Measurements from ENCODE around the gene SAV1. TPM values are rescaled to one million over a fixed set of nuclear protein-coding genes. Genes with fewer than 3 reads are reported as not detected.

SAV1 gene
- total RNA-seq, 4 donors from 2014 or later, result 34.8 to 48.7 (median 42.5) TPM

DNA sequence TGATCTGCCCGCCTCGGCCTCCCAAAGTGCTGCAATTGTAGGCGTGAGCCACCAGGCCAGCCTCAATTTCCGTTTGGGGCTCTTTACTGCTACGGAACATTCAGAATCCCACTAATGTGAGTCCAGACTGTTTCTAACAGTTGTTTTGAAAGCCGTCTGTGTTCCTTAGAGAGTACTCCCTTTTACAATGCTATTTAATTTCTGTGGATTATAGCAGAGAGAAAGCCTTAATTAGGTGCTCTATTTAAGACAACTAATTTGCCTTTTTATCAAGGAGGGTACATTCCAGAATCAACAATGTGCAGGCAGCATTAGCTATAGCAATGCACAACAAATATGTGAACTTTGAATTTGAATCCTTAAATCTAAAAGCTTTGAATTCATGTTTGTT, 2.8 kb upstream of the SAV1 start:
- Histone ChIP-seq H3K9me3 (no peaks in the 10 kb centered on the region), H3K4me3 (no peak overlapping the region), H3K27ac (no peak overlapping the region), H3K27me3 (no peaks in the 10 kb centered on the region), H3K4me1 (peaks cover 0 to 15% (median 0%) of the 10 kb centered on the region in 3 donors), H3K36me3 (no peaks in the 10 kb centered on the region)
- 90 to 94% methylated on average over 4 to 5 of the region's 6 CpGs for WGBS, 2 donors (ENCODE audit: low coverage in 1 of 2)
- TF ChIP-seq EP300 (IDR thresholded peaks at IDR 0.05) (no peak), POLR2AphosphoS5 (IDR thresholded peaks at IDR 0.05) (no peak), POLR2A (IDR thresholded peaks at IDR 0.05) (no peak)
- TF ChIP-seq, protein P1, sequence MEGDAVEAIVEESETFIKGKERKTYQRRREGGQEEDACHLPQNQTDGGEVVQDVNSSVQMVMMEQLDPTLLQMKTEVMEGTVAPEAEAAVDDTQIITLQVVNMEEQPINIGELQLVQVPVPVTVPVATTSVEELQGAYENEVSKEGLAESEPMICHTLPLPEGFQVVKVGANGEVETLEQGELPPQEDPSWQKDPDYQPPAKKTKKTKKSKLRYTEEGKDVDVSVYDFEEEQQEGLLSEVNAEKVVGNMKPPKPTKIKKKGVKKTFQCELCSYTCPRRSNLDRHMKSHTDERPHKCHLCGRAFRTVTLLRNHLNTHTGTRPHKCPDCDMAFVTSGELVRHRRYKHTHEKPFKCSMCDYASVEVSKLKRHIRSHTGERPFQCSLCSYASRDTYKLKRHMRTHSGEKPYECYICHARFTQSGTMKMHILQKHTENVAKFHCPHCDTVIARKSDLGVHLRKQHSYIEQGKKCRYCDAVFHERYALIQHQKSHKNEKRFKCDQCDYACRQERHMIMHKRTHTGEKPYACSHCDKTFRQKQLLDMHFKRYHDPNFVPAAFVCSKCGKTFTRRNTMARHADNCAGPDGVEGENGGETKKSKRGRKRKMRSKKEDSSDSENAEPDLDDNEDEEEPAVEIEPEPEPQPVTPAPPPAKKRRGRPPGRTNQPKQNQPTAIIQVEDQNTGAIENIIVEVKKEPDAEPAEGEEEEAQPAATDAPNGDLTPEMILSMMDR (IDR thresholded peaks at IDR 0.05), result no peak
- no peak for ATAC-seq

DNA sequence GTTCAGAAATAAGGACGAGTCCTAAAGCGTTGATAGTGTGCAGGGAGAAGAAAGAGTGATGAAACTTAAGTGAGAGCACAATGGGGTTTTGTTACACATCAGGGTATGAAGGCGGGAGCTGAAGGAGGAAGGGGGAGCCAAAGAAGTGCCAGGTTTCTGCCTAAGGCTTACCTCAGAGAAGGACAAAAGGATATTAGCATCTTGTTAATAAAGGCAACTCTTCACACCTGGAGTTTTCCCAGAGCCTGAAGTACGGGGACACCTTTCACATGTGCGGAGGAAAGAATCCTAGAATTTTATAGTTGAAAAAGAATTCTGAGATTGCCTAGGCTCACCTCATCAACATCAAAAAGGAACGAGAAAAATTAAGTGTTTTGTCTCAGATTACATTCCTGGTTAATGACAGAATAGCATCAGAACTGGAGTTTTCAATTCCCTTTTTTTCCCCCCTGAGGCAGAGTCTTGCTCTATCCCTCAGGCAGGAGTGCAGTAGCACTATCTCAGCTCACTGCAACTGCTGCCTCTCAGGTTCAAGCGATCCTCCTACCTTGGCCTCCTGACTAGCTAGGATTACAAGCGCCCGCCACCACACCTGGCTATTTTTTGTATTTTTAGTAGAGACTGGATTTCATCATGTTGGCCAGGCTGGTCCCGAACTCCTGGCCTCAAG, 2.2 kb upstream of the SAV1 start:
- H3K9me3 ChIP-seq, result no peaks in the 10 kb centered on the region
- H3K4me3 ChIP-seq, result no peak overlapping the region
- no peaks in the 10 kb centered on the region for H3K36me3 ChIP-seq
- no peaks in the 10 kb centered on the region for H3K27me3 ChIP-seq
- TF ChIP-seq, protein P1 (IDR thresholded peaks at IDR 0.05), result no peak
- TF ChIP-seq POLR2AphosphoS5 (IDR thresholded peaks at IDR 0.05) (no peak), POLR2A (IDR thresholded peaks at IDR 0.05) (no peak), EP300 (IDR thresholded peaks at IDR 0.05) (no peak)
- no peak for ATAC-seq
- 81 to 83% methylated on average over 7 of the region's 10 CpGs for WGBS, 2 donors (ENCODE audit: low coverage in 1 of 2)
- peaks cover 0 to 20% (median 0%) of the 10 kb centered on the region in 3 donors for H3K4me1 ChIP-seq
- H3K27ac ChIP-seq, result no peak overlapping the region

DNA sequence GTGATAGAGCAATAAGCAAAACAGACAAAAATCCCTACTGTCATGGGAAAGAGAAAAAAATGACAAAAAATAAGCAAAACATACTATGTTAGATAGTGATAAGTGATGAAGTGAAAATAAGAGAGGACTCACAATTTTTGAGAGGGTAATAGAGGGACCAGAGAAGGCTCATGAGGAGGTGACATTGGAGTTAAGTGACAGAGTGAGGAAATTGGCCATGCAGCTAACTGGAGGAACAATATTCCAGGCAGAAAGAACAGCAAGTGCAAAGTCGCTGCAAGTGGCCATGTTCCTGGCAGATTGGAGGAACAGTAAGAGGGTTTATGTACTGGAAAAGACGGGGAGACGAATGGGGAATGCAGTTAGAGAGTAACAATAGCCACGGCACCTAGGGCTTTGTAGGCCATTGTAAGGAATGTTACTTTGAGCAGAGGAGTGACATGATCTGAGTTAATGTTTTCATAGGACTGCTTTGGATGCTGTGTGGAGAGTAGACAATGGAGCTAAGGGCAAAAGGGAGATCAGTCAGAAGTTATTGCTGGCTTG, 1.4 kb upstream of the SAV1 start:
- 82 to 84% methylated on average over 3 to 4 of the region's 4 CpGs for WGBS, 2 donors (ENCODE audit: low coverage in 1 of 2)
- ATAC-seq, result no peak
- Histone ChIP-seq H3K27me3 (no peaks in the 10 kb centered on the region), H3K36me3 (peaks cover 0 to 4% of the 10 kb centered on the region in 2 donors), H3K9me3 (no peaks in the 10 kb centered on the region), H3K4me3 (no peak overlapping the region), H3K4me1 (peaks cover 0 to 26% (median 0%) of the 10 kb centered on the region in 3 donors), H3K27ac (no peak overlapping the region)
- no peak for TF ChIP-seq EP300 (IDR thresholded peaks at IDR 0.05)
- TF ChIP-seq, protein P1 (IDR thresholded peaks at IDR 0.05), result no peak

GRCh38 chr14:50668826-50669143, 679 bp upstream of the SAV1 start:
- H3K27me3 ChIP-seq, result no peaks in the 10 kb centered on the region
- ATAC-seq, result no peak
- WGBS, 2 donors (ENCODE audit: low coverage in 1 of 2), result 0 to 2% methylated on average over 6 of the region's 6 CpGs
- TF ChIP-seq POLR2AphosphoS5 (IDR thresholded peaks at IDR 0.05) (no peak), EP300 (IDR thresholded peaks at IDR 0.05) (no peak), POLR2A (IDR thresholded peaks at IDR 0.05) (no peak)
- TF ChIP-seq, protein P1 (IDR thresholded peaks at IDR 0.05), result no peak
- no peaks in the 10 kb centered on the region for H3K9me3 ChIP-seq
- peak overlapping the region; percentile 61 to 93 for H3K4me3 ChIP-seq
- peaks cover 0 to 33% (median 2%) of the 10 kb centered on the region in 3 donors for H3K4me1 ChIP-seq
- peak overlapping the region; percentile 87 to 99 (median 97) for H3K27ac ChIP-seq
- peaks cover 0 to 8% of the 10 kb centered on the region in 2 donors for H3K36me3 ChIP-seq

DNA sequence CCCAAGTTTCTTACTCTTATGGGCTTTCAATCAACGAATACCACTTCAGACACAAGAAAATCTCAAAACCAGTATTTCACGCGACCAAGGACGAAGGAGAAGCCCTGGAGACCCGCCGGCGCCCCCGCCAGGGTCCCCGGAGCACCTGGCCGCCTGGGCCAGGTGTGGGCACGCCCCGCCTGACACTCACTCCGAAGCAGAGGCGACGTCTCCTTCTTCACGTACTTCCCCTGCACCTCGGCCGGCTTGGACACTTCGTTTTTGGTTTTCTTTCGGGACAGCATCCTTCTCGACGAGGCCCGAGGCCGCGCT, 466 bp downstream of the SAV1 start:
- ATAC-seq, result peak; percentile 45
- H3K36me3 ChIP-seq, result peaks cover 0 to 10% of the 10 kb centered on the region in 2 donors
- H3K4me1 ChIP-seq, result peaks cover 0 to 41% (median 2%) of the 10 kb centered on the region in 3 donors
- H3K27ac ChIP-seq, result peak overlapping the region; percentile 87 to 99 (median 97)
- peak overlapping the region; percentile 61 to 93 for H3K4me3 ChIP-seq
- TF ChIP-seq POLR2A (IDR thresholded peaks at IDR 0.05) (no peak), POLR2AphosphoS5 (IDR thresholded peaks at IDR 0.05) (no peak)
- H3K27me3 ChIP-seq, result no peaks in the 10 kb centered on the region
- no peaks in the 10 kb centered on the region for H3K9me3 ChIP-seq
- 0 to 2% methylated on average over 6 to 23 of the region's 25 CpGs for WGBS, 2 donors (ENCODE audit: low coverage in 1 of 2)
